Measurements from ENCODE around the gene MGLL. TPM values are rescaled to one million over a fixed set of nuclear protein-coding genes. Genes with fewer than 3 reads are reported as not detected.

Gene MGLL
- total and polyA plus RNA-seq, 4 donors: 67.0 to 182 (median 78.2) TPM

DNA sequence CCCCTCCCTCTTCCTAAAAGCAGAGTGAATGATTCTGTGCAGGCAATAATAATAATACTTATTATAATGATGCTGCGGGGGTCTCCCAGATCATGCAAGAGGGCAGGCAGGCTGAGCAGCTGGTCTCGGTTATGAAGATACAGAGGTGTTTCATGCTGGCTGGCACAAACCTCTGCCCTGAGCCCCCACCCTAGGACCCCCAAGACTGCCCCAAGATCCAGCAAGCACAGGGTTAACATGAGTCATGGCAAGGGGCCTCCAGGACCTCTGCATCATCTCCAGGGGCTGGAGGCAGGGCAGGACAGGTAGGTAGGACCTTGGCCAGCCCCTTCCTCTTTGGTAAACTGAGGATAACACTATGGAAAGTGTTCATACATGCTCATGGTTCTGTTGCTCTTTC, 2.7 kb downstream of the MGLL start:
- peak overlapping the region; percentile 63 to 64 for H3K27ac ChIP-seq (ENCODE audit: low read depth in 1 of 2, low read length in 1 of 2)
- 87 to 92% methylated on average over 2 of the region's 2 CpGs for WGBS, 2 donors
- no peak overlapping the region for H3K4me3 ChIP-seq
- H3K4me1 ChIP-seq (ENCODE audit: control insufficient read depth in 5 of 5, insufficient read depth in 5 of 5, low read length in 5 of 5): peaks cover 0 to 42% (median 26%) of the 10 kb centered on the region in 5 donors
- ATAC-seq (ENCODE audit: insufficient read depth, low FRiP score): no peak
- peaks cover 0 to 4% (median 0%) of the 10 kb centered on the region in 3 donors for H3K27me3 ChIP-seq (ENCODE audit: control insufficient read depth in 3 of 3, insufficient read depth in 3 of 3, low read length in 2 of 3)
- H3K9ac ChIP-seq (ENCODE audit: insufficient read depth in 1 of 2, low read length in 2 of 2): no peak overlapping the region
- peaks cover 0 to 4% (median 0%) of the 10 kb centered on the region in 4 donors for H3K36me3 ChIP-seq (ENCODE audit: control insufficient read depth in 4 of 4, insufficient read depth in 4 of 4, low read length in 4 of 4)
- no peak for TF ChIP-seq CTCF (IDR thresholded peaks at IDR 0.05; ENCODE audit: control extremely low read depth, extremely low read depth)
- no peak for DNase-seq
- no peaks in the 10 kb centered on the region for H3K9me3 ChIP-seq (ENCODE audit: control insufficient read depth in 4 of 4, insufficient read depth in 3 of 4, low read length in 3 of 4)

DNA sequence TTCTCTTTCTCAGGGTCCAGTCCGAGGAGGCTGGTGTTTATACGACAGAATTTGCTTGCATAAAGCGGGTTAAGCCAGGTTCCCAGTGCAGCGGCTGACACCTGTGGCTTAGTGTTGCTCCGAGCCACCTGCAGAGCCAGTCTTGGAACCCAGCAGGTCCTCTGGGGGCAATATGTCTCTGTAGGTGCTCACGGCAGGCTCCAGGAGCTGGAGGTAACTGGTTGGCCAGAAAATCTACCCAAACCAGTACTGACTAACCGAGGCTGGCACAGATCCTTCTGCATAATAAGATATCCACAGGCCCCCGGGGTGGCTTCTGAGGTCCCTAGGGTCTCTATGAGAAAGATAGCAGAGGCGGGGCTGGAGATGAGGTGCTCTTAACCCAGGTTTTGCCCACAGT, 3.2 kb downstream of the MGLL start:
- TF ChIP-seq CTCF (IDR thresholded peaks at IDR 0.05; ENCODE audit: control extremely low read depth, extremely low read depth): no peak
- Histone ChIP-seq H3K9ac (ENCODE audit: insufficient read depth in 1 of 2, low read length in 2 of 2) (no peak overlapping the region), H3K27me3 (ENCODE audit: control insufficient read depth in 3 of 3, insufficient read depth in 3 of 3, low read length in 2 of 3) (peaks cover 0 to 4% (median 0%) of the 10 kb centered on the region in 3 donors), H3K4me1 (ENCODE audit: control insufficient read depth in 5 of 5, insufficient read depth in 5 of 5, low read length in 5 of 5) (peaks cover 0 to 42% (median 26%) of the 10 kb centered on the region in 5 donors), H3K36me3 (ENCODE audit: control insufficient read depth in 4 of 4, insufficient read depth in 4 of 4, low read length in 4 of 4) (peaks cover 0 to 5% (median 0%) of the 10 kb centered on the region in 4 donors), H3K27ac (ENCODE audit: low read depth in 1 of 2, low read length in 1 of 2) (peak overlapping the region; percentile 63 to 64), H3K4me3 (no peak overlapping the region), H3K9me3 (ENCODE audit: control insufficient read depth in 4 of 4, insufficient read depth in 3 of 4, low read length in 3 of 4) (no peaks in the 10 kb centered on the region)
- 75 to 79% methylated on average over 9 of the region's 9 CpGs for WGBS, 2 donors
- DNase-seq (no peak), ATAC-seq (ENCODE audit: insufficient read depth, low FRiP score) (no peak)

GRCh38 chr3:127817406-127817841, 4.9 kb downstream of the MGLL start:
- ATAC-seq (ENCODE audit: insufficient read depth, low FRiP score) (peak; percentile 10), DNase-seq (peak; percentile 30 to 72 (median 33))
- Histone ChIP-seq H3K9ac (ENCODE audit: insufficient read depth in 1 of 2, low read length in 2 of 2) (no peak overlapping the region), H3K4me1 (ENCODE audit: control insufficient read depth in 5 of 5, insufficient read depth in 5 of 5, low read length in 5 of 5) (peaks cover 0 to 35% (median 21%) of the 10 kb centered on the region in 5 donors), H3K4me3 (no peak overlapping the region), H3K27me3 (ENCODE audit: control insufficient read depth in 3 of 3, insufficient read depth in 3 of 3, low read length in 2 of 3) (no peaks in the 10 kb centered on the region), H3K36me3 (ENCODE audit: control insufficient read depth in 4 of 4, insufficient read depth in 4 of 4, low read length in 4 of 4) (peaks cover 0 to 12% (median 0%) of the 10 kb centered on the region in 4 donors), H3K9me3 (ENCODE audit: control insufficient read depth in 4 of 4, insufficient read depth in 3 of 4, low read length in 3 of 4) (no peaks in the 10 kb centered on the region), H3K27ac (ENCODE audit: low read depth in 1 of 2, low read length in 1 of 2) (peak overlapping the region; percentile 24 to 86)
- 50 to 63% methylated on average over 5 of the region's 5 CpGs for WGBS, 2 donors
- no peak for TF ChIP-seq CTCF (IDR thresholded peaks at IDR 0.05; ENCODE audit: control extremely low read depth, extremely low read depth)

Measured in lung (tissue), 12 donors.